ENCODE data around the gene ALDOC.

- TF ChIP-seq REST (IDR thresholded peaks at IDR 0.05; ENCODE audit: unreplicated experiment) (no peak), EZH2phosphoT487 (IDR thresholded peaks at IDR 0.05; ENCODE audit: unreplicated experiment) (no peak), CTCF (conservative IDR thresholded peaks at IDR 0.05; ENCODE audit: low read depth in 2 of 2) (no peak), EZH2 (IDR thresholded peaks at IDR 0.05; ENCODE audit: low read depth, unreplicated experiment) (no peak), POLR2AphosphoS5 (IDR thresholded peaks at IDR 0.05; ENCODE audit: low read depth) (no peak), JUNB (IDR thresholded peaks at IDR 0.05; ENCODE audit: unreplicated experiment) (no peak), CREB1 (CRISPR knock-in tag; IDR thresholded peaks at IDR 0.05; ENCODE audit: low read depth) (no peak), STAT1 (IDR thresholded peaks at IDR 0.05; ENCODE audit: unreplicated experiment) (no peak), ETS1 (IDR thresholded peaks at IDR 0.05) (no peak), ZNF114 (CRISPR knock-in tag; IDR thresholded peaks at IDR 0.05) (no peak)
Observed at GRCh38 chr17:28569446-28569845, 7.2 kb downstream of the ALDOC start.
